Measurements from ENCODE around the gene KCNQ1OT1. TPM values are rescaled to one million over a fixed set of nuclear protein-coding genes. Genes with fewer than 3 reads are reported as not detected.

Gene KCNQ1OT1
- total RNA-seq, 1 donor from 2014 or later, result 0.33 TPM

DNA sequence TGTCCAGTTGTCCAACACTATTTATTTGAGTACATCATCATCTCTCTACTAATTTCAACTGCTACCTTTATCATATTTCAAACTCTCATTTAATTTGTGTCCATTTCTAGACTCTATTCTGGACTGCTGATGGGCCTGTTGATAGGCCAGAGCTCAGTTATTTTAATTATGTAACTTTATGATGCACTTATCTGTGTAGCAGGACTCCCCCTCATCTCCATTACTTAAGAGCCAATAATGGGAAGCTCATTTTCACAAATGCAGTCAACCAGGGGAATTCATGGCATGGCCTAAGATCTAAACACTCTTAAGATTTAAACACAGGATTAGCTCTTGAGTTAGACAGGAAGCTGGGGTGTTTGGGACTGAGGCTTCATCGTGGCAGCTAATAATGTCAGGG is 21.4 kb downstream of the KCNQ1OT1 start:
- H3K27ac ChIP-seq (replicated peaks), result no peak overlapping the region
- no peak overlapping the region for H3K4me3 ChIP-seq
- no peaks in the 10 kb centered on the region for H3K27me3 ChIP-seq (ENCODE audit: low read depth)
- TF ChIP-seq, protein P1, sequence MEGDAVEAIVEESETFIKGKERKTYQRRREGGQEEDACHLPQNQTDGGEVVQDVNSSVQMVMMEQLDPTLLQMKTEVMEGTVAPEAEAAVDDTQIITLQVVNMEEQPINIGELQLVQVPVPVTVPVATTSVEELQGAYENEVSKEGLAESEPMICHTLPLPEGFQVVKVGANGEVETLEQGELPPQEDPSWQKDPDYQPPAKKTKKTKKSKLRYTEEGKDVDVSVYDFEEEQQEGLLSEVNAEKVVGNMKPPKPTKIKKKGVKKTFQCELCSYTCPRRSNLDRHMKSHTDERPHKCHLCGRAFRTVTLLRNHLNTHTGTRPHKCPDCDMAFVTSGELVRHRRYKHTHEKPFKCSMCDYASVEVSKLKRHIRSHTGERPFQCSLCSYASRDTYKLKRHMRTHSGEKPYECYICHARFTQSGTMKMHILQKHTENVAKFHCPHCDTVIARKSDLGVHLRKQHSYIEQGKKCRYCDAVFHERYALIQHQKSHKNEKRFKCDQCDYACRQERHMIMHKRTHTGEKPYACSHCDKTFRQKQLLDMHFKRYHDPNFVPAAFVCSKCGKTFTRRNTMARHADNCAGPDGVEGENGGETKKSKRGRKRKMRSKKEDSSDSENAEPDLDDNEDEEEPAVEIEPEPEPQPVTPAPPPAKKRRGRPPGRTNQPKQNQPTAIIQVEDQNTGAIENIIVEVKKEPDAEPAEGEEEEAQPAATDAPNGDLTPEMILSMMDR (IDR thresholded peaks at IDR 0.05; ENCODE audit: borderline replicate concordance), result no peak
- H3K4me1 ChIP-seq, result peaks cover 27% of the 10 kb centered on the region
- H3K9me3 ChIP-seq (replicated peaks), result no peaks in the 10 kb centered on the region
- intact Hi-C loops (cut with micrococcal nuclease), result no loop called here
- no peaks in the 10 kb centered on the region for H3K36me3 ChIP-seq
- no peak for DNase-seq

DNA sequence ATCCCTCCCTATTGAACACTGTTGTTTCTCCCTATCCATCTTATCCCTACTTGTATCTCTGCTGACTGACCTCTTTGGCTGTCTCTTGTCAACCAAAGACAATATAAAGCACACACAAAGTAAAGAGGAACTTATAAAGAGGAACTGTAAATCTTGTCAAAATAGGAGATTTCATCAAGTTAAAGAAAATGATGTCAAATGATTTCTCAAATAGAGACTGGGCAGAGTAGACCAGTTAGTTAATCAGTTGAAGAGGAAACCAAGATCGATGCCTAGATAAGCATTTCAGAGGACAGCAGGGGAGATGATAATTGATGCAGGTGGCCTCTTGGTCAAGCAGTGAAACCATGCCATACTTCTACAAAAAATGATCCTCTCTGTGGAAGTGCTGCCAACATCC is 22.7 kb downstream of the KCNQ1OT1 start:
- H3K36me3 ChIP-seq, result no peaks in the 10 kb centered on the region
- TF ChIP-seq, protein P1 (IDR thresholded peaks at IDR 0.05; ENCODE audit: borderline replicate concordance), result no peak
- no peak for DNase-seq
- H3K4me3 ChIP-seq, result no peak overlapping the region
- peaks cover 38% of the 10 kb centered on the region for H3K4me1 ChIP-seq
- no peak overlapping the region for H3K27ac ChIP-seq (replicated peaks)
- intact Hi-C loops (cut with micrococcal nuclease), result no loop called here
- no peaks in the 10 kb centered on the region for H3K9me3 ChIP-seq (replicated peaks)
- no peaks in the 10 kb centered on the region for H3K27me3 ChIP-seq (ENCODE audit: low read depth)

DNA sequence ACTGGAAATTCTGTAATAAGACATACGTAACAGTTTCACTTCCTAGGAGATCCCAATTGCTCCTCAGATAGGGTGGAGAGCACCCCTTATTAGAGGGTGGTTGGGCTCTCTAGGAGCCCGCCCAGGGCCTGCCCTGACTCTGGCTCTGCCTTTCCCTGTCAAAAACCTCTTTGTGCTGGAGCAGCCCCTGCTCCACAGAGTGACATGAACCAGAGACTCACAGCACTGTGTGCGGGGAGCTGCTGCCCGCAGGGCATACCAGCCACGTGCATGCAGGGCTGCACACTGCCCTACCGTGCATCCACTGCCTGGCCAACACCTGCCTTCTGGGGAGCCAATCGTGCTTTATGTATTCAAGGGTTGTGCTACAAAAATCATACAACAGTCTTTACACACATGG is 24.3 kb downstream of the KCNQ1OT1 start:
- TF ChIP-seq, protein P1 (IDR thresholded peaks at IDR 0.05; ENCODE audit: borderline replicate concordance), result no peak
- no peak for DNase-seq
- Histone ChIP-seq H3K4me1 (peaks cover 51% of the 10 kb centered on the region), H3K4me3 (no peak overlapping the region), H3K9me3 (replicated peaks) (no peaks in the 10 kb centered on the region), H3K27me3 (ENCODE audit: low read depth) (no peaks in the 10 kb centered on the region), H3K27ac (replicated peaks) (no peak overlapping the region), H3K36me3 (no peaks in the 10 kb centered on the region)
- intact Hi-C loops (cut with micrococcal nuclease), result no loop called here

GRCh38 chr11:2674658-2675131 is 25.1 kb downstream of the KCNQ1OT1 start:
- no peak for DNase-seq
- TF ChIP-seq, protein P1 (IDR thresholded peaks at IDR 0.05; ENCODE audit: borderline replicate concordance), result no peak
- intact Hi-C loops (cut with micrococcal nuclease), result no loop called here

DNA sequence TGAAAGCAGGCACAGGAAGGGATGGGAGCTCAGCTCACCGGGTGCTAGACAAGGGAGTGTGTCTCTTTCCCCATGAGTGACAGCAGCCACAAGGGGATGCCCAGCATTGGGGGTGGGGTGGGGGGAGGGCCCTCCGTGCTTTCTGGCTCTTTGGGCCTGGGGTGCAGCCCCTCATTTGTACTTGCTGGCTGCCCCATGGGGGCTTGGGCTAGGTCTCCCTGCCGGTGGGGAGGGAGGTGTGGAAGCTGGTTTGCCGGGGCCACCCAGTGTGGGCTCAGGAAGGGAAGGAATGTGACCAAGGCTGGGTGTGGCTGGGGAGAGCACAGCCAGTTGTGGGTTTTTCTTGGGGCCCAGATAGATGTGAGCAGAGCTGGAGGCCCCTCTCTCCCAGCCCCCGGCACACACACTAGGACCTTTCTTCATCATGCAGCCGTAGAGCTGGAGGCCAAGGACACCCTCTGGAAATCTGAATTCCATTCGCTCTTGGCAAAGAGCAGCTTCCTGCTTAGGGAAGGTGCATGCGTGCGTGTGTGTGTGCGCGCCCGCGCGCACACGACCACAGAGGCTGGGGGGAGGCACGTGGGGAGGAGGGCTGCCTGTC is 25.8 kb downstream of the KCNQ1OT1 start:
- Histone ChIP-seq H3K4me1 (peaks cover 61% of the 10 kb centered on the region), H3K27ac (replicated peaks) (no peak overlapping the region), H3K9me3 (replicated peaks) (no peaks in the 10 kb centered on the region), H3K36me3 (peaks cover 6% of the 10 kb centered on the region), H3K27me3 (ENCODE audit: low read depth) (no peaks in the 10 kb centered on the region), H3K4me3 (no peak overlapping the region)
- intact Hi-C loops (cut with micrococcal nuclease), result no loop called here
- TF ChIP-seq, protein P1 (IDR thresholded peaks at IDR 0.05; ENCODE audit: borderline replicate concordance), result no peak
- DNase-seq, result no peak

More at GRCh38 chr11:2674658-2675131, 25.1 kb downstream of the KCNQ1OT1 start:
- Histone ChIP-seq H3K27me3 (ENCODE audit: low read depth) (no peaks in the 10 kb centered on the region), H3K36me3 (no peaks in the 10 kb centered on the region), H3K9me3 (replicated peaks) (no peaks in the 10 kb centered on the region), H3K4me1 (peaks cover 59% of the 10 kb centered on the region), H3K4me3 (no peak overlapping the region), H3K27ac (replicated peaks) (no peak overlapping the region)
